Osteoblast (primary cell): Measurements from ENCODE around the gene SCAMP1. TPM values are rescaled to one million over a fixed set of nuclear protein-coding genes. Genes with fewer than 3 reads are reported as not detected.
A peak's percentile ranks its signal among the peaks of the same experiment; 100 is the strongest.
"Not testable (repeated sequence)": the region's sequence is repeated elsewhere in the genome, so short reads cannot be mapped to it uniquely, and the experiment has no call there.

Experiments
- DNase-seq: peaks from one replicate; pipeline ENCODE4 v3.0.0; 2011; ENCODE audit warnings: low spot score, mixed read lengths; ENCODE audit not compliant: insufficient read length; ENCODE audit errors: missing footprints
- H2AFZ ChIP-seq: 2 replicates; pipeline ENCODE4 v1.6.0; 2011; ENCODE audit warnings: mild to moderate bottlenecking, low read length
- H3K27ac ChIP-seq: 2 replicates; pipeline ENCODE4 v1.5.1; 2011; ENCODE audit warnings: mild to moderate bottlenecking, low read depth, low read length, moderate library complexity
- H3K27me3 ChIP-seq: 2 replicates; pipeline ENCODE4 v1.6.0; 2012; ENCODE audit warnings: mild to moderate bottlenecking, control low read depth, inconsistent platforms, low read length, moderate library complexity; ENCODE audit not compliant: insufficient read depth
- H3K36me3 ChIP-seq: 2 replicates; pipeline ENCODE4 v1.5.1; 2011; ENCODE audit warnings: mild to moderate bottlenecking, low read length, control low read depth, moderate library complexity; ENCODE audit not compliant: insufficient read depth
- H3K4me1 ChIP-seq: 2 replicates; pipeline ENCODE4 v1.5.1; 2011; ENCODE audit warnings: mild to moderate bottlenecking, low read length, control low read depth, moderate library complexity; ENCODE audit not compliant: insufficient read depth
- H3K4me2 ChIP-seq: 2 replicates; pipeline ENCODE4 v1.6.0; 2011; ENCODE audit warnings: mild to moderate bottlenecking, low read length; ENCODE audit not compliant: insufficient read depth
- H3K4me3 ChIP-seq: fragments of 200-600 bp; sonication (generic); 3 replicates; pipeline ENCODE4 v1.5.1; 2012; ENCODE audit warnings: mild to moderate bottlenecking, low read length, inconsistent platforms; ENCODE audit not compliant: insufficient read depth
- H3K79me2 ChIP-seq: 2 replicates; pipeline ENCODE4 v1.6.0; 2012; ENCODE audit warnings: mild to moderate bottlenecking, low read length, control low read depth, inconsistent platforms; ENCODE audit not compliant: insufficient read depth
- H3K9me3 ChIP-seq: 2 replicates; pipeline ENCODE4 v1.5.1; 2011; ENCODE audit warnings: low read depth, low read length, control low read depth
- H4K20me1 ChIP-seq: 2 replicates; pipeline ENCODE4 v1.6.0; 2012; ENCODE audit warnings: mild to moderate bottlenecking, low read length, control low read depth; ENCODE audit not compliant: insufficient read depth
- CTCF ChIP-seq: IDR thresholded peaks from 2 replicates; pipeline ENCODE4 v1.5.1; 2011; ENCODE audit warnings: mild to moderate bottlenecking, low read depth, low read length, moderate library complexity; ENCODE audit errors: extremely low read depth
- total RNA-seq: library from RNA; depleted of rRNA; stranded (reverse); fragments of >200 nt; gene quantifications from 2 replicates; pipeline ENCODE4 v1.2.3, GENCODE V29; 2012

The SCAMP1 gene
- total RNA-seq, 1 donor, result 70.2 TPM

- Histone ChIP-seq H2AFZ (no peak overlapping the region), H3K27me3 (no peaks in the 10 kb centered on the region), H4K20me1 (no peaks in the 10 kb centered on the region), H3K27ac (no peak overlapping the region), H3K36me3 (peaks cover 3% of the 10 kb centered on the region), H3K4me1 (no peaks in the 10 kb centered on the region), H3K9me3 (no peaks in the 10 kb centered on the region), H3K79me2 (peaks cover 10% of the 10 kb centered on the region), H3K4me3 (no peak overlapping the region), H3K4me2 (no peak overlapping the region)
- DNase-seq, result no peak
- no peak for TF ChIP-seq CTCF
Measured at GRCh38 chr5:78354066-78354670, 6.2 kb upstream of the SCAMP1 start.

GRCh38 chr5:78355561-78355960, 4.9 kb upstream of the SCAMP1 start:
- H3K4me3 ChIP-seq, result no peak overlapping the region
- no peaks in the 10 kb centered on the region for H4K20me1 ChIP-seq
- peaks cover 18% of the 10 kb centered on the region for H3K79me2 ChIP-seq
- DNase-seq, result no peak
- H3K36me3 ChIP-seq, result peaks cover 3% of the 10 kb centered on the region
- no peak overlapping the region for H3K4me2 ChIP-seq
- no peak overlapping the region for H2AFZ ChIP-seq
- TF ChIP-seq CTCF, result no peak
- no peaks in the 10 kb centered on the region for H3K27me3 ChIP-seq
- peaks cover 3% of the 10 kb centered on the region for H3K4me1 ChIP-seq
- H3K27ac ChIP-seq, result no peak overlapping the region
- no peaks in the 10 kb centered on the region for H3K9me3 ChIP-seq

GRCh38 chr5:78359455-78359830, 974 bp upstream of the SCAMP1 start:
- Histone ChIP-seq H2AFZ (peak overlapping the region; percentile 98), H3K4me3 (peak overlapping the region; percentile 100), H3K79me2 (peaks cover 49% of the 10 kb centered on the region), H3K4me2 (peak overlapping the region; percentile 95), H3K27ac (peak overlapping the region; percentile 94)
- H3K27me3 ChIP-seq, H4K20me1 ChIP-seq, H3K36me3 ChIP-seq, H3K4me1 ChIP-seq, DNase-seq, H3K9me3 ChIP-seq: not testable (repeated sequence)

GRCh38 chr5:78360674-78360923, 182 bp downstream of the SCAMP1 start:
- H3K4me3 ChIP-seq, result peak overlapping the region; percentile 100
- H3K4me2 ChIP-seq, result peak overlapping the region; percentile 99
- peak overlapping the region; percentile 86 for H3K27ac ChIP-seq
- H3K27me3 ChIP-seq, result no peaks in the 10 kb centered on the region
- TF ChIP-seq CTCF, result no peak
- H3K4me1 ChIP-seq, result peaks cover 8% of the 10 kb centered on the region
- DNase-seq, result no peak
- peaks cover 9% of the 10 kb centered on the region for H4K20me1 ChIP-seq
- peaks cover 57% of the 10 kb centered on the region for H3K79me2 ChIP-seq
- H3K9me3 ChIP-seq, result no peaks in the 10 kb centered on the region
- peak overlapping the region; percentile 98 for H2AFZ ChIP-seq
- peaks cover 3% of the 10 kb centered on the region for H3K36me3 ChIP-seq
